ENCODE data around the gene ADAMTS16.

GRCh38 chr5:5308319-5308718 is 168.2 kb downstream of the ADAMTS16 start:
- TF ChIP-seq POLR2A (IDR thresholded peaks at IDR 0.05; ENCODE audit: low read depth, low read length): no peak
- no peak for TF ChIP-seq PAX5 (IDR thresholded peaks at IDR 0.05; ENCODE audit: insufficient read depth, low read length, severe bottlenecking)
- no peak for TF ChIP-seq POLR2AphosphoS5 (IDR thresholded peaks at IDR 0.05; ENCODE audit: low read depth, low read length)
- TF ChIP-seq TAF1 (IDR thresholded peaks at IDR 0.05; ENCODE audit: low read depth, low read length): no peak
- no peak for TF ChIP-seq POU2F2 (IDR thresholded peaks at IDR 0.05; ENCODE audit: low read depth, low read length)
